Neuronal stem cell (in vitro differentiated cells): Measurements from ENCODE around the gene MACROD2.

Experiments
- DNase-seq: peaks from one replicate; pipeline ENCODE4 v3.0.0-alpha.2; 2013; ENCODE audit warnings: low spot score
- H2AFZ ChIP-seq: one replicate; pipeline ENCODE4 v1.6.1; 2013; ENCODE audit warnings: mild to moderate bottlenecking, low read length, inconsistent platforms
- H2AK5ac ChIP-seq: 2 replicates; pipeline ENCODE4 v1.6.1; 2013; ENCODE audit warnings: low read depth, mild to moderate bottlenecking, inconsistent platforms, low read length, moderate library complexity, mixed read lengths
- H2BK120ac ChIP-seq: 2 replicates; pipeline ENCODE4 v1.6.1; 2013; ENCODE audit warnings: low read depth, mild to moderate bottlenecking, inconsistent platforms, low read length, moderate library complexity, mixed read lengths
- H2BK12ac ChIP-seq: one replicate; pipeline ENCODE4 v1.6.1; 2013; ENCODE audit warnings: low read length, inconsistent platforms
- H2BK15ac ChIP-seq: 2 replicates; pipeline ENCODE4 v1.6.1; 2013; ENCODE audit warnings: mild to moderate bottlenecking, low read length, inconsistent platforms, mixed read lengths
- H2BK5ac ChIP-seq: one replicate; pipeline ENCODE4 v1.6.1; 2013; ENCODE audit warnings: inconsistent platforms, mild to moderate bottlenecking, low read length, moderate library complexity
- H3K14ac ChIP-seq: one replicate; pipeline ENCODE4 v1.6.1; 2013; ENCODE audit warnings: low read length, inconsistent platforms
- H3K18ac ChIP-seq: 2 replicates; pipeline ENCODE4 v1.6.1; 2013; ENCODE audit warnings: low read length, inconsistent platforms
- H3K23ac ChIP-seq: 2 replicates; pipeline ENCODE4 v1.6.1; 2013; ENCODE audit warnings: low read depth, mild to moderate bottlenecking, mixed read lengths, low read length, inconsistent platforms; ENCODE audit not compliant: poor library complexity
- H3K27ac ChIP-seq: replicated peaks from 3 replicates; pipeline ENCODE4 v1.5.1; 2013; ENCODE audit warnings: low read length, inconsistent platforms
- H3K27me3 ChIP-seq, 3 experiments: 2 replicates each; pipeline ENCODE4 v1.6.1; 2013; ENCODE audit warnings: low read length in 3 of 3, mild to moderate bottlenecking in 2 of 3, inconsistent platforms in 1 of 3, low read depth in 1 of 3, mixed read lengths in 1 of 3, moderate library complexity in 1 of 3; ENCODE audit not compliant: control insufficient read depth in 3 of 3, insufficient read depth in 3 of 3
- H3K36me3 ChIP-seq, 2 donors: replicated peaks in 1 of 2; 2 replicates each; pipeline ENCODE4 v1.6.1; 2013; ENCODE audit warnings: low read length in 2 of 2; ENCODE audit not compliant: control insufficient read depth in 2 of 2, insufficient read depth in 2 of 2
- H3K4ac ChIP-seq: 2 replicates; pipeline ENCODE4 v1.6.1; 2013; ENCODE audit warnings: inconsistent platforms, mild to moderate bottlenecking, low read length, moderate library complexity
- H3K4me1 ChIP-seq, 2 donors: 1 replicate in 1 of 2; 2 replicates in 1 of 2; pipeline ENCODE4 v1.6.1; 2013; ENCODE audit warnings: low read length in 2 of 2, low read depth in 1 of 2; ENCODE audit not compliant: control insufficient read depth in 2 of 2, insufficient read depth in 1 of 2
- H3K4me2 ChIP-seq: one replicate; pipeline ENCODE4 v1.6.1; 2013; ENCODE audit warnings: mild to moderate bottlenecking, low read length, inconsistent platforms; ENCODE audit not compliant: insufficient read depth, poor library complexity, severe bottlenecking
- H3K4me3 ChIP-seq, 2 donors: 2 replicates each; pipeline ENCODE4 v1.5.1; 2013; ENCODE audit warnings: low read length in 2 of 2, mild to moderate bottlenecking in 2 of 2, inconsistent platforms in 1 of 2, moderate library complexity in 1 of 2
- H3K79me1 ChIP-seq: one replicate; pipeline ENCODE4 v1.6.1; 2013; ENCODE audit warnings: low read depth, mild to moderate bottlenecking, inconsistent platforms, low read length, moderate library complexity
- H3K9ac ChIP-seq: one replicate; pipeline ENCODE4 v1.6.1; 2013; ENCODE audit warnings: mild to moderate bottlenecking, low read depth, low read length, inconsistent platforms; ENCODE audit not compliant: poor library complexity
- H3K9me3 ChIP-seq, 2 donors: replicated peaks in 1 of 2; 2 replicates each; pipeline versions ENCODE3 to v1.6.1; 2013; ENCODE audit warnings: low read length in 2 of 2, mild to moderate bottlenecking in 2 of 2, inconsistent platforms in 1 of 2, low read depth in 1 of 2, mixed read lengths in 1 of 2, moderate library complexity in 1 of 2; ENCODE audit not compliant: control insufficient read depth in 2 of 2, insufficient read depth in 1 of 2
- H4K8ac ChIP-seq: one replicate; pipeline ENCODE4 v1.6.1; 2013; ENCODE audit warnings: low read depth, mild to moderate bottlenecking, inconsistent platforms, low read length, moderate library complexity
- H4K91ac ChIP-seq: one replicate; pipeline ENCODE4 v1.6.1; 2013; ENCODE audit warnings: low read length, low read depth, mild to moderate bottlenecking, inconsistent platforms; ENCODE audit not compliant: poor library complexity
- WGBS, 2 donors: extraction: QIAGEN DNeasy Blood & Tissue Kit; methylation state at CpG; one replicate each; pipeline ENCODE4 v1.1.7; 2013; ENCODE audit warnings: missing lambda C conversion rate in 2 of 2, mixed read lengths in 1 of 2; ENCODE audit not compliant: insufficient read length in 2 of 2, insufficient replicate concordance in 1 of 2; ENCODE audit errors: extremely low coverage in 2 of 2; 5-methylcytosine and 5-hydroxymethylcytosine counted together

Gene MACROD2

GRCh38 chr20:14657266-14658005, 662.1 kb downstream of the MACROD2 start:
- Histone ChIP-seq H3K79me1 (no peaks in the 10 kb centered on the region), H3K9ac (no peak overlapping the region), H2BK12ac (no peak overlapping the region), H2AFZ (no peak overlapping the region), H3K23ac (no peak overlapping the region), H3K14ac (no peak overlapping the region), H2BK15ac (no peak overlapping the region), H2AK5ac (no peak overlapping the region), H3K4me3 (no peak overlapping the region), H3K4ac (no peak overlapping the region), H3K9me3 (no peaks in the 10 kb centered on the region), H4K91ac (no peak overlapping the region), H2BK120ac (no peak overlapping the region), H3K36me3 (no peaks in the 10 kb centered on the region), H3K27ac (no peak overlapping the region), H3K18ac (no peak overlapping the region), H3K4me1 (no peaks in the 10 kb centered on the region), H2BK5ac (no peak overlapping the region), H3K27me3 (no peaks in the 10 kb centered on the region), H3K4me2 (no peak overlapping the region), H4K8ac (no peak overlapping the region)
- no CpG with 5 or more reads among the region's 4 CpGs for WGBS, 2 donors
- DNase-seq: no peak

- Histone ChIP-seq H3K4me1 (peaks cover 0 to 4% of the 10 kb centered on the region in 2 donors), H3K4me3 (no peak overlapping the region), H2AFZ (no peak overlapping the region), H3K9me3 (no peaks in the 10 kb centered on the region), H3K27me3 (no peaks in the 10 kb centered on the region), H2BK5ac (no peak overlapping the region), H2BK12ac (no peak overlapping the region), H3K9ac (no peak overlapping the region), H3K23ac (no peak overlapping the region), H3K18ac (no peak overlapping the region), H3K27ac (no peak overlapping the region), H4K8ac (no peak overlapping the region), H3K36me3 (no peaks in the 10 kb centered on the region), H2BK15ac (no peak overlapping the region), H3K14ac (no peak overlapping the region), H2BK120ac (no peak overlapping the region), H3K79me1 (no peaks in the 10 kb centered on the region), H3K4ac (no peak overlapping the region), H2AK5ac (no peak overlapping the region), H3K4me2 (no peak overlapping the region), H4K91ac (no peak overlapping the region)
- no peak for DNase-seq
- no CpG with 5 or more reads among the region's 3 CpGs for WGBS, 2 donors
Measured at GRCh38 chr20:14664101-14664500, 668.8 kb downstream of the MACROD2 start.

- no peaks in the 10 kb centered on the region for H3K36me3 ChIP-seq
- no peak overlapping the region for H3K14ac ChIP-seq
- peak overlapping the region; percentile 52 for H2AFZ ChIP-seq
- no peak overlapping the region for H3K18ac ChIP-seq
- H3K27me3 ChIP-seq: no peaks in the 10 kb centered on the region
- H3K27ac ChIP-seq: no peak overlapping the region
- no peak overlapping the region for H2AK5ac ChIP-seq
- no peak overlapping the region for H2BK120ac ChIP-seq
- H2BK5ac ChIP-seq: no peak overlapping the region
- no peaks in the 10 kb centered on the region for H3K9me3 ChIP-seq
- no peak overlapping the region for H3K9ac ChIP-seq
- H3K4me3 ChIP-seq: no peak overlapping the region
- H4K91ac ChIP-seq: no peak overlapping the region
- H3K4ac ChIP-seq: no peak overlapping the region
- H3K79me1 ChIP-seq: no peaks in the 10 kb centered on the region
- DNase-seq: no peak
- no peak overlapping the region for H4K8ac ChIP-seq
- no peak overlapping the region for H3K4me2 ChIP-seq
- no CpG with 5 or more reads among the region's 1 CpG for WGBS, 2 donors
- peaks cover 0 to 4% of the 10 kb centered on the region in 2 donors for H3K4me1 ChIP-seq
- no peak overlapping the region for H2BK15ac ChIP-seq
- no peak overlapping the region for H2BK12ac ChIP-seq
- H3K23ac ChIP-seq: no peak overlapping the region
Measured at GRCh38 chr20:14666696-14667095, 671.4 kb downstream of the MACROD2 start.

- Histone ChIP-seq H2AK5ac (no peak overlapping the region), H3K36me3 (no peaks in the 10 kb centered on the region), H2BK12ac (no peak overlapping the region), H3K9ac (no peak overlapping the region), H3K79me1 (no peaks in the 10 kb centered on the region), H3K14ac (no peak overlapping the region), H2BK5ac (no peak overlapping the region), H4K91ac (no peak overlapping the region), H3K4me2 (no peak overlapping the region), H3K23ac (no peak overlapping the region), H3K4me1 (peaks cover 0 to 4% of the 10 kb centered on the region in 2 donors), H2AFZ (peak overlapping the region; percentile 52), H3K4ac (no peak overlapping the region), H3K27me3 (no peaks in the 10 kb centered on the region), H3K4me3 (no peak overlapping the region), H4K8ac (no peak overlapping the region), H3K27ac (no peak overlapping the region), H2BK120ac (no peak overlapping the region), H2BK15ac (no peak overlapping the region), H3K18ac (no peak overlapping the region), H3K9me3 (no peaks in the 10 kb centered on the region)
- no CpG with 5 or more reads among the region's 2 CpGs for WGBS, 2 donors
- DNase-seq: no peak
Measured at GRCh38 chr20:14667226-14667625, 671.9 kb downstream of the MACROD2 start.
